Stimulated activated CD8-positive, alpha-beta memory T cell treated with anti-CD3 and anti-CD28 coated beads, Interleukin-4, amount 100 ng/mL, for 1 hour (primary cell): ENCODE results near the gene CLEC3B.
"Not testable (repeated sequence)": the region's sequence is repeated elsewhere in the genome, so short reads cannot be mapped to it uniquely, and the experiment has no call there.

Source experiments
- DNase-seq, 2 donors: peaks; one replicate each; pipeline ENCODE4 v3.0.0-alpha.2; 2020; ENCODE audit warnings: low read depth in 2 of 2, low spot score in 1 of 2

CLEC3B gene

DNA sequence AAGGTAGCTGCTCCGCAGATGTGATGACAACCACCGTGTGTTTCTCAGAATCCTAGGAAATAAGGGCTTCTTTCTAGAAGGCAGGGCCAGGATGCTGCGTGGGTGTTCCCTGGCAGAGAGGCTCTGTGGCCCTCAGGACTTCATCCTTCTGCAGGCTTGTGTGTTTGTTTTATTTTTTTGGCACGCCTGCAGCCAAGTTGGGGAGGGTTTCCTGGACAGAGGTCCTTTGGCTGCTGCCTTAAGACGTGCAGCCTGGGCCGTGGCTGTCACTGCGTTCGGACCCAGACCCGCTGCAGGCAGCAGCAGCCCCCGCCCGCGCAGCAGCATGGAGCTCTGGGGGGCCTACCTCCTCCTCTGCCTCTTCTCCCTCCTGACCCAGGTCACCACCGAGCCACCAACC is at the start of gene CLEC3B:
Gene CLEC3B, plus strand, starts transcription at position 266 of the 400 bp plus-strand sequence. Its CDS starts 60 bp downstream, at position 326.
- DNase-seq: no peak

- no peak for DNase-seq
Observed at GRCh38 chr3:44981220-44981619, 44.9 kb upstream of the CLEC3B start.

DNA sequence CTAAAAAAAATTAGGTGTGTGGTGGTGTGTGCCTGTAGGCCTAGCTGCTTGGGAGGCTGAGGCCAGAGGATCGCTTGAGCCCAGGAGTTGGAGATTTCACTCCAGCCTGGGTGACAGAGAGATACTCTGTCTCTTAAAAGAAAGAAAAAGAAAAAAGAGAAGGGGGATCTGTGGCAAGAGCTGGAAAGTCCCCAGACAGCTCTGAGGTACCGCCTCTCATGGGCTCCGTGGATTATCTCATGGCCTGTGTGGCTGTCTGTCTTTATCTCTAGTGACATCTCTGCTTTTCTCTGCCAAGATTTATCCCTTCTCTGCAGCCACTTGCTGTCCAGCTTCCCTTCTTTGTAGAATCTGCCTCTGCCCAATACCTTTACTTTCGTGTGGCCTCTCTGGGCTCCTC is 44.4 kb upstream of the CLEC3B start:
- DNase-seq: no peak

- DNase-seq: no peak
Observed at GRCh38 chr3:44982817-44983216, 43.3 kb upstream of the CLEC3B start.

DNA sequence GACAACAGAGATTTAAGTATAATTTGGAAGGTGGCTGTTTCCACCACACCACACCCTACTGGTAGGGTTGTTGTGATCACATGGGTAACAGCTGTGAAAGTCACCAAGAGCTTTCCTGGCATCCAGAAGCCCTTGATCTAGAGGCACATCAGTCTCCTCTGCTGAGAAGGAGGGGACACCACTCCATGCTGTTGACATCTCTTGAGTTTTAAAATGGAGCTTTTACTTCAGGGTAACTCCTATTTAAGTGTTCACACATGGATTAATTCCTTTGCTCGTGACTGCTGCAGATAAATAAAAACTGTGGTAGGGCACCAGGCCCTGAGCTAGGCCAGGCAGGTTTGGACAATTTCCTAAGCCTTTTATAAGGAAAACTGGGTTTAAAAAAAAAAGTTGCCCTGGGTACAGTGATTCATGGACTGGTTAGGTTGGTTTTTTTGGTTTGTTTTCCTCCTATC is 42.6 kb upstream of the CLEC3B start:
- DNase-seq: no peak

DNA sequence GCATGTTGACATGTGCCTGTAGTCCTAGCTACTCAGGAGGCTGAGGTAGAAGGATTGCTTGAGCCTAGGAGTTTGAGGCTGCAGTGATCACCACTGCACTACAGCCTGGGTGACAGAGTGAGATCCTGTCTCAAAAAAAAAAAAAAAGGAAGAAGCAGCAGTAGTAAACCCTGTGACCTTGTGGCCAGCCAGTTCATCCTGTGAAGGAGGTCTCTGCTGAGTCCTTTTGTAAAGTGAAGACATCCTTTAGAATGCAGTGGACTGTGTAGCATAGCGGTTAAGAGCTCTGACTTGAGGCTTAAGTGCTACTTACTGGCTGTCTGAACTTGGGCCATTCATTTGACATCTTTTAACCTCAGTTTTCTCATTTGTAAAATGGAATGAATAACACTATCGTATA is 41.8 kb upstream of the CLEC3B start:
- DNase-seq: no peak

- not testable (repeated sequence) for DNase-seq
Observed at GRCh38 chr3:44986330-44986729, 39.8 kb upstream of the CLEC3B start.

DNA sequence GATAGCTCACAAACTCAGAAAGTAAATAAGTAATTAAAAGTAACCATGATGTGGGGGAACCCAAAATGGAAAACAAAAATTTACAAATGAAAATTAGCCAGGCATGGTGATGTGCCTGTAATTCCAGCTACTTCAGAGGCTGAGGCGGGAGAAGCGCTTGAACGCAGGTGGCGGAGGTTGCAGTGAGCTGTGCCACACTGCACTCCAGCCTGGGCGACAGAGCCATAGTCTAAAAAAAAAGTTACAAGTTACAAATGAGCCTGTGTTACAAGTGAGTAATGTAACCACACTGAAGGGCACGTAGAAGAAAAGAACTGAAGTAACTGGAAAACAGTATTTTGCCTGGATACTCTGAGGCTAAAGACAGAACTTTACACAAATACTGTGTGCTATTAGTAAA is 38.8 kb upstream of the CLEC3B start:
- DNase-seq: no peak

DNA sequence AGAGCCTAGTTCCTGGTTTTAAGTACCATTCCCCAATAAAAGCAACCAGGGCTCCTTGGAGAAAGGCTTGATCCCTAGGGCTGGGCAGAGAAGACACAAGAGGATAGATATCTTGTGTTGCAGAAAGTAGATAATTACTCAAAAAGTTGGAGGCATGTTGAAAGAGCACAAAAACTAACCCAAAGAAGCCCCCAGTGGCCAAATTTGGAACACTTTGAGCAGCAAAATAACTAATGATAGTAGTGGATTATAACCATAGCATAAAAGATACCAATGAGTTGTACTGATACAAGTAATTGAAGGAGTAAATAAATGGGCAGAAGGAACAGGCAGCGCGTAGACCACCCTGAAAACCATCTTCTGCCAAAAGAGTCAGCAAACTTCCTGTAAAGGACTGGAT is 38.0 kb upstream of the CLEC3B start:
- no peak for DNase-seq

- no peak for DNase-seq
Observed at GRCh38 chr3:44989141-44989540, 37.0 kb upstream of the CLEC3B start.

DNA sequence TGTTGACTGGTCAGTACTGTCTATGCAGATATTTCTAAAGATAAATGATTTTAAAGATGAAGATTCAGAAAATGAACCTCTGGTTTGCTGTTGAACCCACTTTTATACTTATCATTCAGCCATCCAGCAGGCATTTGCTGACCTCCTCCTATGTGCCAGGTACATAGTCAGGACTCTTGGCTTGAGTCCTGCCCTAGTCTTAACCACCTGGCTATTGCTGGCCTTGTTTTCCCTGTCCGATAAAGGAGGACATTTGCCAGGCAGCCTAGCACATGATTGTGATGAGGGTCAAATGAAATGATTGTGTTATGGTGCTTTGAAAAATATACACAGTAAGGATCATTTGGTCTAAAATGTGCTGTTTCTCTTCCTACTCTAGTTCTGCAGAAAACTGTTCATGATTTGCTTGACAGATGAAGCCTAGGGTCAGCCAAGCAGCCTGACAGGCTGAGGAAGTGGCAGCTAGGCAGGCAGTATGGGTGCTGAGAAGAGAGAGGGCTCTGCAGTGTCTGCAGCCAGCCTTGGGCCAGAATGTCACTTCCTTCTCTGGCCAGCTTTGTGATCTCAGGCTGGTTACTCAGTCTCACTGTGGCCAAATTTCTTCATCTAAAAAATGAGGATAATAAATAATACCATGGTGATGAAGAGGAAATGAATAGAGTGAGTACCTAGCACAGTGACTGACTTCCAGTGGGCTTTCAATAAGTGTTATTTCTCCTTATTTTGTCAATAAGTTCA is 36.3 kb upstream of the CLEC3B start:
- DNase-seq: no peak

DNA sequence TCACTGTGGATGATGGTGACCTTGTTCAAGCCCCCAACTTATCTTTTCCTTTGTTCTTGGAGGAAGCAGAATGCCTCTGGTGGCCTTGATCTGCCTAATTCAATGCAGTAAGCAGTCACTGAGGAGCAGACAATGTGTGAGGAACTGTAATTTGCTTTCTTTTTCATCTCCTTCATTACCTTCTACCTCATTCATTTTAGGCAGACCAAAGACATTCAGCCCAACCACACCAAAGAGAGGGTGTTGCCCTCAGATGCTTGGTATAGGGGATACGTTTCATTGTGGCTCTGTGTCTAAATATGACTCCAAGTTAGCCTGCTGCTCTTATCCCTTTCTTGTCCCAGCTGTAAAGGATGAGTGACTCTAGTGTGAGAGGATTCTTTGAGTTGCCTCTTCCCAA is 34.8 kb upstream of the CLEC3B start:
- DNase-seq: no peak

- no peak for DNase-seq
Observed at GRCh38 chr3:44992555-44993470, 33.3 kb upstream of the CLEC3B start.

DNA sequence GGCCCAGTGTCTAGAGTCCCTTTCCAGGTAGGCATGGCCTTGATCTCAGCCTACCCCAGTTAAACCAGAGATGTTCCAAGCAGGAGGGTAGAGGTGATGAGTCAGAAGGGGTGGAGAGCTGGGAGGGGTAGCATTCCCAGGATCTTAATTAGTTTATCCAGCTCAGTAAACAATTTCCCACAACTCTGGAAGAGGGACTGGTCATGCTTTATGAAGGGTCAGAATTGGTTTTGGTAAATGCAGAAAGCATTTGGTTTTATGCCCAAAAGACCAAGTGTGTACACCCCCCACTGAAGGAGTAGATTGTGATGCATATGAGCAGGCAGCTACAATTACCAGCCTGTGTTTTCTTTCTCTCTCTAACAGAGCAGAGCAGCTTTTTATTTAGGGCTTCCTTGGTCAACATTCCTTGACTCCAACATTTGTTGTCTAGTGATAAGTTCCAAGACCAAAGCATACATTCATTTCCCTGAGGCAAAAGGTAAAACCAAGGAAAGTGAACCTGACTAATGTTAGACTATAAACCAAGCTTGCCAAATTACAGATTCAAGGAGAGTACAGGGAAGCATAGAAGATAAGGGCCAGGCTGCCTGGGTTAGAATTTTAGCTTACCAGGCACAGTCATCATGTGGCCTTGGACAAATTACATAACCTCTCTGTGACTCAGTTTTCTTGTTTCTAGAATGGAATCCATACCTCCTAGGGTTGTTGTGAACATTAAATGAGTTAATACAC is 32.5 kb upstream of the CLEC3B start:
- DNase-seq: no peak

DNA sequence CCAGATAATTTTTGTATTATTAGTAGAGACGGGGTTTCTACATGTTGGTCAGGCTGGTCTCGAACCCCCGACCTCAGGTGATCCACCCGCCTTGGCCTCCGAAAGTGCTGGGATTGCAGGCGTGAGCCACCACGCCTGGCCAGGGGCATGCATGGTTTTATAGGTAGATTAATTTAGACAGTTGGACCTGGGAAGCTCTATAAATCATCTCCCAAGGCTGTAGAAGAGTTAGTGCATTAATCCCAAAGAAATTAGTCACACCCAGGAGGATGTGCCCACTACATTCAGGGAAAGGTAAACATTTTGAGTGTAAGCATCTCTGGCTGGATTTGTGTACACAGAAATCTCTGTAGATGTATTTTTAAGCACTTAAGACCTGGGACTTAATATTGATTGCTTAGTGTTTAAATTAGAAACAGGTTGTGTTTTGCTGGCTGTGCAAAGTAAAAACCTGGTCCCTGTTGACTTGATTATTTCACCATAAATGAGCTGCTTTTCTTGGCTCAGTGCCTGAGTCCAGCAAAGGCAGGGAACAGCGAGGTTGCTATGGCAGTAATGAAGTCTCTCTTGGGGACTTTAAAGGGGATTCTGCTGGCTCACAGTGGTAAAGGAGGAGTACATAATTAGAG is 30.8 kb upstream of the CLEC3B start:
- DNase-seq: no peak

- no peak for DNase-seq
Observed at GRCh38 chr3:44996556-44996969, 29.5 kb upstream of the CLEC3B start.

DNA sequence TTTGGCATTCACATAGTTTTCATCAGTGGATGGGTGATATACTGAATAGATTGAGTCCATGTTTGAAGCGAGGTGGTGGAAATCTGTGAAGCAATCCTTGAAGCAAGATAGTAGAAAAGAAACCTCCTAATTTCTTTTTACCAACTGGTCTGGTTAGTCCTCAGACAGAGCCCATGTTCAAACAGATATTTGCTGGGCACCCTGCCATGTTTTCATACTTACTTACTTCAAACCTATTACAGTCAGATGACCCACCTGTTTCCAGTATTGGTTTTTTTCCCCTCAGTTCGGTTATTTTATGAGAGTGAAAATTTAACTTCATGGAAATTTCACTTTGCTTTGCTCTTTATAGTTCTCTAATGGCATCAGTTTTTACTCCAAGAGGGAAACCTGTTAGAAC is 26.3 kb upstream of the CLEC3B start:
- no peak for DNase-seq

DNA sequence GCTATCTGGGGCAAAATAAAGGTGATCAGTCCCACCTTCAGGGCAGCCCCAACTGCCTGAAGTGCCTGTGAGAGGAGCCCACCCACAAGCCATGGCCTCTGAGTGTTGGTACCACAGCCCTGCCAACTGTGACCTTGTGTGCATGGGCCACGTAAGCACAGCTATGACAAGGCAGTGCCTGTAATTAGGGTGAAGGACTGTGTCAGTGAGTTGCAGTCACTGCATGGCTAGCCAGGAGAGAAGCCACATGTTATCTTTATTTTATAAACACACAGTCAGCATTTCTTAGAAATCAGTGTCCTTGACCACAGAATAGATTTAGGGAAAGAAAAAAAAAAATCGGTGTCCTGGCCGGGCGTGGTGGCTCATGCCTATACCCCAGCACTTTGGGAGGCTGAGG is 25.3 kb upstream of the CLEC3B start:
- DNase-seq: no peak

DNA sequence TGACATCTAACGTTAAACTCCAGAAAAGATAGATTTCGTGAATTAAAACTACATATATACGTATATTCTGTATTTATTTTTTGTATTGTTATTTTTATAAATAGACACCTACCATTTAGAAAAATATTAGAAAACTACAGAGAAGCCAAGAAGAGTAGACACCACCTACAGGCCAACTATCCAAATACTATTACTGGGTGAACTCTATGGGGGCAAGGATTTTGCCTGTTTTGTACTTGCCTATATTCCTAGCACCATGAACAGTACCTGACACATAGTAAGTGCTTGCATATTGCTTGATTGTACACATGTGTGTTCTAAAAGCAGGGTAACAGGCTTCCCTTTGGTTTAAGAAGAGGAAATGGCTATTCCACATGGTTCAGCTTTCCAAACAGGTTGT is 24.4 kb upstream of the CLEC3B start:
- no peak for DNase-seq

DNA sequence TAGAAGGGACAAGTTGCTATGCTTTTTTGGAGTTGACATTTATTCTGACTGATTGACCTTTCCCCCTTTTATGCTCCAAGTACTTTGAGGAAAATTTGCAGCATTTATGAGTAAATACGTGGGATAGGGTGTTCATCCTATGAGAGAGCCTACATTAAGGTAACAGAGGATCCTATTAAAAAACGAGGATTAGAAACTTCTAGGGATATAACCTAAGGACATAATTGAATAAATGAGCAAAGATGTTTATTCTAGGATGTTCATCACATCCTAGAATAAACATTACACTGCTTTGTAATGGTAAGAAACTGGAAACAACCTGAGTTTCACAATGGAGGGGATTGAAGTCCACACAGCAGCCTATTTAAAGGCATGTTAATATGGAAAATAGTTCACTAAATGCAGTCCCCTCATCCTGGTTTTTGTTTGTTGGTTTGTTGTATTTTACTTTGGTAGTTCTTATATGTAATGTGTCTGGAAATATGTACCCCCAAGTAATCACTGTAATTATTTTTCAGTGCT is 23.9 kb upstream of the CLEC3B start:
- DNase-seq: no peak

- no peak for DNase-seq
Observed at GRCh38 chr3:45002720-45003119, 23.4 kb upstream of the CLEC3B start.
